HG02981 (cell line): Measurements from ENCODE around the gene PDE4B.

Source experiments
- ATAC-seq: cut with Tn5 transposase; IDR thresholded peaks from one replicate; pipeline ENCODE4 v1.9.1; 2021; ENCODE audit warnings: mild to moderate bottlenecking, moderate library complexity; ENCODE audit not compliant: unreplicated experiment

PDE4B gene

DNA sequence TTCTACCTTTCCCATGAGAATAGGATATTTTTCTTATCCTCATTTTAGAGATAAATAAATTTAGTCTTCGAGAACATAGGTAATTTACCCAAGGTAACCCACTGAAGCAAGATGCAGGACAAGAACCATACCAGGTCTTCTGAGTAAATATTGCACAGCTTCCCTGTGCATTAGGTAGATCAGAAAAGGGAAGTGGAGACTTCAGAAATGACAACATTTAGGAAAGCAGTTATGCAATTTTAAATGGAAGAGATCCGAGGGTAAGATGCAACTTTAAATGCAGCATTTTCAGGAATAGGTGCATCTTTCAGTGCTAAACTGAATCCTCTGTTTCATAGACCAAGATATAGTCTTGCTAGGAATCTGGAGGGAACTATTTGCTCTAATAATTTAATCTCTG is 534.9 kb downstream of the PDE4B start:
- no peak for ATAC-seq

DNA sequence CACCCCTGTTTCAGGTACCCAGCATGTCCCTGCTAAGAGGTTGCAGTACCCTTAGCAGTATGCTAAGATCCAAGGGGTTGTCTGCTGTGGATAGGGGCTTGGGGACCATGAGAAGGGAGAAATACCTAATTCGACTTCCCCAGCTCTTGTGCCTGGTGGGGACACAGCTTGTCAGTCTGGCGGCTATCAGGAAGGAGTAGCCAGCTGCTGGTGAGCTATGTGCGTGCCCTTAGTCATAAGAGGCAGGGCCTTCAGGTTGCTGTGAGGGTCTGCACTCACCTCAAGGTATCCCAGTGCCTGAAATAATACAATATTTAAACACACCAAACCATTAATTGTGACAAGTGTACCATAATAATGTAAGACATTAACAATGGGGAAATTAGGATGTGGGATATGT is 536.2 kb downstream of the PDE4B start:
- ATAC-seq = no peak

DNA sequence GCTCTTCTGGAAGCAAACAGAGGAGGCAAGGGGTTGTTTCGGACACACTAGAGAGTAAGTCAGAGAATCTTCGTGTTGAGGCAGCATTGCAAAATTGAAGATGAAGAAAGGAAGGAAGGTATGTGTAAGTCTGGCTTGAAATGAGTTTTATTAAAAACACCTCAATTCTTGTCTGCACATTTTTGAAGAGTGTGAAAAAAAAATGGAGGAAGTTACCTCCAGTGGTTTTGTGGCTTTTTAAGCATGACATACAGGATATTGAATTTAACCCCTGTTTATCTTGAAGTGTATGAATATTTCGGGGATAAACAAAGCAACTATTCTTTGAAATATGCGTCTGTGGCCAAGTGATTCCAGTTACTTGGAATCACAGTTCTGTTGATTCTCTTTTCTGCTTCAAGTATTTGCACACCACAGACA is 538.0 kb downstream of the PDE4B start:
- ATAC-seq = no peak

GRCh38 chr1:66331658-66332547 is 539.2 kb downstream of the PDE4B start:
- no peak for ATAC-seq

DNA sequence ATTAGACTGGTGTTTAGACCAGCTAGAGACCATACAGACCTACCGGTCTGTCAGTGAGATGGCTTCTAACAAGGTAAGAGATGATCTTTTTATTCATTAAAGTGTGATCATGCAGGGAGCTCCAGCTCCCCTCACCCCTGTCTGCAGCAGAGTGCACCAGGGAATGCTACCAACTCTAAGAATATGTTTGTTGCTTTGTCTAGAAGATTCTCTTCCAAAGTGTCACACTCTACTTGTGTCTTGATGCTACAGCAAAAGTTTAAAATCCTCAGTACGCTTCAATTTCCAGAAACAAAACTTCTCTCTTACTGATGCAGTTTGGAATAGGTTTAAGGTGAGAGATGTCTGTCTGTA is 539.8 kb downstream of the PDE4B start:
- no peak for ATAC-seq

DNA sequence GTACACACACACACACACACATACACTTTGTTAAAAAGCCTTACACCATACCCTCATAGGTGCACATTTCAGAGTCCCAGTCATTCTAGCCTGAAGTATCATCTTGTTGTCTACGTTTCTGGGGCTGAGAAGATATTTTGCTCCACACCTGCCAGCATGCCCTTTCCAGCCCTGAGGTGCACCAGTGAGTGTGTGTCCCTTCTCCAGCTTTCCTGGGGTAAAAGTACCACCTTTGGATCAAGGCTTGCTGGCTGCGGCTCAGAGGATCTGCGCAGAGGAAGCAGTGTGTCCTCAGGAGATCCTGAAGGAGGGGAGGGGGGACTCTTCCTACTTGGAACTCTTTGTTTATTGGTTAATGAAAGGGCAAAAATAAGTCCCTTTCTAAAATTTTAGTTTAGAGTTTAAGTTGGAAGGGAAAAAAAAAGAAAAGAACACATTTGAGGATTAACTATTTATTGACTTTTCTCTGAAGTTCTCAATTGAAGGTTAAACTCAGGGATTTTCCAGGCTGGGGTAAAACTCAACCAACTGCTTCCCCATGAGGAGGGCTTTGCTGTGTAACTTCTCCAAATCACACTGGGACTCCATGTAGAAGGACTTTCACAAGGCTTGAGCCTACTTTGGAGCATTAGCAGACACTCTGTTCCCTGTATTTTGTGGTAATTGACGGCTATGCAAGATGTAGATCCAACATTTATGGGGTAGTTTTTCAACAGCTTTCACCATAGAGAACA is 540.9 kb downstream of the PDE4B start:
- ATAC-seq = no peak

DNA sequence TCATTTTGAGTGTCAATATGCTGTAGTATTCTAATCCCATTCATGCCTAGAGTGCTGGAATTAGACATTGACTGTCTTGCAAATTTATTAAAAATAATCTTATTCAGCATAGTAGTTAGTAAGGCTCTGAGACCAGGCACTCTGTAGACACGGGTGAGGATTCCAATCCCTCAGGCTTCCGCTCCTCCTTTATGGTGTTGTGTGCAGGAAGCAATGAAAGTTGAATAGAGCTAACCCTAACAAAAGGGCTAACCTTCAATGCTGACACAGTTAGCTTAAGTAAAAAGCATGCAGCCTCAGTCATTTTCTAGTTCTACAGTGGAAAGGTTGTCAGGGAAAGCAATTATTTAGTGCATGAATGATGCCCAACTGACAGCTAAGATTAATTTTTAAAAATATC is 541.6 kb downstream of the PDE4B start:
- no peak for ATAC-seq

GRCh38 chr1:66335125-66335524 is 542.4 kb downstream of the PDE4B start:
- ATAC-seq = no peak

- peak; percentile 85 for ATAC-seq
Observed at GRCh38 chr1:66335859-66336640, 543.4 kb downstream of the PDE4B start.

- ATAC-seq = no peak
Observed at GRCh38 chr1:66336641-66336990, 543.9 kb downstream of the PDE4B start.

- no peak for ATAC-seq
Observed at GRCh38 chr1:66337249-66337648, 544.6 kb downstream of the PDE4B start.

DNA sequence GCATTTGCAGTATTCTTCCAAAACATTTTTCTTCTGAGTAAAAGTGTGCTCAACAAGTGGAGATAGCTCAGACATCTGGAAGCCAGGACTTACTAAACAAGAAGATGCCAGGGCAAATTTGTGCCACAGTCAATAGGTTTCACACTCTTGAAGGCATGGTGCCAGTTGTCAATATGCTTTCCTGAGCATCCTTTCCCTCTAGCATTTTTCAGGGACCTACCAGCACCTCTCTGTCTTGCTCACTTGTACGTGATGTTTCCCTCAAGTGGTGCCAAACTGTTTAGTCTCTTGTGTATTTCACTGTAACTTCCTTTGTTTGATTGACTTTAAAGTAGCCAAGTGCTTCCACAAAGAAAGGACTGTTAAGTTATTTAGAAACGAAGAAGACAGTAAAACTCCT is 547.2 kb downstream of the PDE4B start:
- no peak for ATAC-seq

DNA sequence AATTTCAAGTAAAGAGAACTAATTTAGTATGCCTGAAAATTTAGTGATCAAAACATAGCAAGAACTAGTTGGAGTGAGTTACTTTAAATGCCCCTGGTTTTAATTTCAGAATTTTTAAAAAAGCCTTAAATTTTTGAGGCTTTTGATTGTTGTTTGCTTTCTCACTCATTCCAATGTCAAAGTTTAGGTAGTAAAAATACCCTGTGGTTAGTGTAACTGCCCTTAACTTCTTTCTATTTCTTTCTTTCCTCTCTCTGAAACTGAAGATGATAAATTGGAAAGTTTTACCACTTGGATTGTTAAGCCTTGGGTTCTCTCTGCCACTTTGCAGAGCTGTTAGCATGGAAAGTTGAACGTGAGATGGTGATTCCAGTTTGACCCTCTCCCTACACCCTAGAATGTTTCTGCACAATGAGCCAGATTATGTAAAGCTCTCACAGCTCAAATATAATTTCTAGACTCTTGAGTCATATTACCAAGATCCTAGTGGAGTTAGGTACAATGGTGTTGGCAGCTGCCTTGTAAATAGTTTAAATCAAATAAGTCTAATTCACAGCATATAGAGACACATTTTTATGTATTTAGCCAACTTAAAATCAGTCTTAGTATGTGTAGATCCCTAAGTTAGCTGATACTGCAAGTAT is 548.9 kb downstream of the PDE4B start:
- ATAC-seq = no peak

GRCh38 chr1:66342707-66343106 is 550.0 kb downstream of the PDE4B start:
- ATAC-seq = no peak

DNA sequence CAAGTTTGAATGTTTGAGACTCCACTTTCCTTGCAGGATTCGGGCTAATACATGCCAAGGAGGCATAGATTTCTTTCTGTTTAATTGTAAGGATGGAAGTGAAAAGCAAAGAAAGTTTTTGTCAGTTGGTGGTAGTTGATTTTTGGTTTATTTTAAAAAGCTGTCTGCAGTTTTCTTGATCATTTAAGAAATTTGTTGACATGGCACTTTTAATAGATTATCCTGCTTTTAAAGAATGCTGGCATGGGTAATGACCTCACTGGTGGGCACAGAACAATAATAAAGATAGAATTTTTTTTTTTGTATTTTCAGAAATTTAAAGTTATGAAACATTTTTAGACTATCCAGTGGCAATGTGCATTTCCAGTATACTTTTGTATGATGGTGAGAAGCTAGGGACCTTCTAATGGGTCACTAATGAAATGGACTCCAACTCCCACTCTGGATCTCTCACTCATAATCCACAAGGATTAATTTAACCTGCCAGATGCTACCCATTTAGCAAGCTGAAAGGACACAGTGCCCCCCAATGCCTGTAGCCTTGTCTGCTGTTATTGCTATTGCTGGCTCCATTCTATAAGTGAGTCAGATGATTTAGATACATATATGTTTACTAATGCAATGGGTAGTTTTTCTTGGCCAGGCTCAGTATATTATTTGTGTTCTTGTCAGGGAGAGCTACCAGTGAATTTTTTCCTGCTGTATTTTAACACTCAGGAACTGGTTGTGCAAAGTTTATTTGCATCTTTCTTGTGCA is 551.1 kb downstream of the PDE4B start:
- ATAC-seq = no peak

DNA sequence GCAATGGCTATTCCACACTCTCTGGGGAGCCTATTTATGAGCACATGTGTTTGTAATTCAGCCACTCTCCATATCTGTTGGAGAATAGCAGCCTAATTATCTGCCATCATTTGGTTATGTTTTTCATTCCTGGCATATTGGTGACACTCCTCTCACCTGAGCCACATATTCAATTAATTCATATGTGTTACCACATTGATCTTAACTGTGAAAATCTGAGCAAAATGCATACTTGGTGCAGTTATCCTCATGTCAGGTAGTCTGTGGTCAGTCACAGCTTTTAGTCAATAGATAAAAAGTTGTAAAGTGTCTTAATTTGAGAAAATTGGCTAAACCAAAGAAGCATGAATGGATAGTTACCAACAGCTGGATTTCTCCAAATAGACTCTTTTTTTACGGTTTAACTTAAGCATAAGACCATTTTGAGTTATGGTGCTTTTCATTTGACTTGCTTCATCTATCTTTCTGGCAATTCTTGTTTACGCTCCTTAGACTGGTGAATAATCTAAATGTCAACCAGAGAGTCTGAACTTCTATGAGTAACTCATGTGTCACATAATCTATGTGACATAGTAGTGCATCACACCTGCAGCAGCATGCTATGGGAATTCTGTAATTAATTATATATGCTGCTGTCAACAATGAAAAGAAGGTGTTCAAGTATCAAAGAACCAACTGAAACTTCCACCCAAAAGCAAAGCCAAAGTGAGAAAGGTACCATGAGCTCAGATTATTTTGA is 553.5 kb downstream of the PDE4B start:
- ATAC-seq = no peak

- no peak for ATAC-seq
Observed at GRCh38 chr1:66346873-66347272, 554.2 kb downstream of the PDE4B start.

DNA sequence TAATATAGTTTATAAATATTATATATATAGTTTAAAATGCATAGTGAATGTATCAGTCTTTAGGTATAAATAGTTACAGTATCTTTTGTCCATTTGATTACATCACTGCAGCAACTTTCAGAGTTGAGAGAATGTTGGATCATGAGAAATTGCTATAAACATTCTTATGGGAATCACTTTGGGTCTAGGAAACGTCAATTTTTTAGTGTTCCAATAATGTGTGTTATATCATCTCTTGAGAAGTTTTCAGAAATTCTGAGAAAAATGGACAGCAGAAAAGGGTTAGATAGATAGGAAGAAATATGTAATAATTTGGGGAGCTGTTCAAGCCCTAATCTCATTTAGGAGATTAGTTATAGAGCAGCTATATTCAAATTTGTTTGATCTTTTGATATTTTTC is 556.1 kb downstream of the PDE4B start:
- no peak for ATAC-seq

- ATAC-seq = no peak
Observed at GRCh38 chr1:66349242-66349641, 556.5 kb downstream of the PDE4B start.
